GM12891 (cell line): ENCODE measurements around the gene TEAD1.

ENCODE experiments used
- DNase-seq: peaks from one replicate; pipeline ENCODE4 v3.0.0; 2011; ENCODE audit warnings: low spot score; ENCODE audit not compliant: insufficient read length
- FAIRE-seq: peaks from 2 replicates; lab custom pipeline; 2011; peaks lifted over from hg19 to GRCh38; lab: Jason Lieb, UNC
- PAX5 ChIP-seq: IDR thresholded peaks from 2 replicates; pipeline ENCODE4 v1.6.1; 2011; ENCODE audit warnings: low read length, moderate library complexity, mild to moderate bottlenecking; ENCODE audit not compliant: insufficient read depth, severe bottlenecking
- POLR2A ChIP-seq: IDR thresholded peaks from 2 replicates; pipeline ENCODE4 v1.6.1; 2011; ENCODE audit warnings: low read depth, low read length, control low read depth
- POLR2AphosphoS5 ChIP-seq: IDR thresholded peaks from 2 replicates; pipeline ENCODE4 v1.6.1; 2011; ENCODE audit warnings: low read depth, low read length, control low read depth
- POU2F2 ChIP-seq: IDR thresholded peaks from 2 replicates; pipeline ENCODE4 v1.6.1; 2011; ENCODE audit warnings: low read depth, mild to moderate bottlenecking, control low read depth, low read length, moderate library complexity
- SPI1 ChIP-seq: IDR thresholded peaks from 2 replicates; pipeline ENCODE4 v1.6.1; 2011; ENCODE audit warnings: low read depth, low read length, control low read depth
- TAF1 ChIP-seq: IDR thresholded peaks from 2 replicates; pipeline ENCODE4 v1.6.1; 2011; ENCODE audit warnings: low read depth, low read length, control low read depth

TEAD1 gene

DNA sequence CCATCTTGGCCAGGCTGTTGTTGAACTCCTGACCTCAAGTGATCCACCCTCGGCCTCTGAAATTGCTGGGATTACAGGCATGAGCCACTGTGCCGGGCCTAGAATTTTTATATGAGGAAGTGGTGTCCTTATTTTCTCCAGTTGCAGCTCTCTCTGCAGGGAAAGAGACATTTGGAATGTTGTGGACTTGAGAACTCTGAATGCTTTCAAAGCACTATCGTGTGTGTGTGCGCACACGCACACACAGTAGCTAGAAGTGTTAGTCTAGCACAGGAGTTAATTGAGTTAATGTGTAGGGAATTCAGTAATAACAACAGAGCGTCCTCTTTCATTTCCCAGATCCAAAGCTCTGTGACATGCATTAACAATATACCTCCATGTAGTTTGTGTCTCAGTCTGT is 170.9 kb downstream of the TEAD1 start:
- DNase-seq (no peak), FAIRE-seq (no peak)
- no peak for TF ChIP-seq TAF1
- no peak for TF ChIP-seq POLR2AphosphoS5
- no peak for TF ChIP-seq SPI1
- no peak for TF ChIP-seq POLR2A
- TF ChIP-seq POU2F2 = no peak
- TF ChIP-seq PAX5 = no peak

DNA sequence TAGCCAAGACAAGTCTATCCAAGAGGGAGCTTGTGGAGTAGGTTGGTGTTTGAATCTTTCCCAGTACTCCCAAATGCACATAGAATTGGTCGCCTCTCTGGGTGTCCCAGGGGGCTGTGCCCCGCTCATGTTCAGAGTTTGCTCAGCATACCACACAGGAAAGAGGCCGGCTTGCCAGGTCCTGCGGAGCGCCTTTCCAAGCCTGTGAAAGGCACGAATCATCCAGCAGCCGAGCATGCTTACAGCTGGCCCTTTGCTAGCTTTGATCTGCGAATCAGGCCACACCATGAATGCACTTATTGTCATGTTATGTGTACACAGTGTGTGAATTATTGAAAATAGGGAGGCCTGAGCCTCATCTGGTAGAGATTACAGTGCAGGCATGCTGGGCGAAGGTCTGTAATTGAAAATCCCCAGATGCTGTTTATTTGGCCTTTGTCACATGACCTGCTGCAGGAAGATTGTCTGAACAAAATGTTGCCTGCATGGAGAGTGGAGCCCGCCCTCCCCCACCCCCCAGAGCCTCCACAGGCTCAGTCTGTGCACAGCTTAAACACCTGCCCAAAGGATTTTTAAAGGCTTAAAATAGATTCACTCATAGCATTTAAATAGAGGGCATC is 171.6 kb downstream of the TEAD1 start:
- TF ChIP-seq PAX5 (no peak), SPI1 (no peak)
- DNase-seq (no peak), FAIRE-seq (no peak)

DNA sequence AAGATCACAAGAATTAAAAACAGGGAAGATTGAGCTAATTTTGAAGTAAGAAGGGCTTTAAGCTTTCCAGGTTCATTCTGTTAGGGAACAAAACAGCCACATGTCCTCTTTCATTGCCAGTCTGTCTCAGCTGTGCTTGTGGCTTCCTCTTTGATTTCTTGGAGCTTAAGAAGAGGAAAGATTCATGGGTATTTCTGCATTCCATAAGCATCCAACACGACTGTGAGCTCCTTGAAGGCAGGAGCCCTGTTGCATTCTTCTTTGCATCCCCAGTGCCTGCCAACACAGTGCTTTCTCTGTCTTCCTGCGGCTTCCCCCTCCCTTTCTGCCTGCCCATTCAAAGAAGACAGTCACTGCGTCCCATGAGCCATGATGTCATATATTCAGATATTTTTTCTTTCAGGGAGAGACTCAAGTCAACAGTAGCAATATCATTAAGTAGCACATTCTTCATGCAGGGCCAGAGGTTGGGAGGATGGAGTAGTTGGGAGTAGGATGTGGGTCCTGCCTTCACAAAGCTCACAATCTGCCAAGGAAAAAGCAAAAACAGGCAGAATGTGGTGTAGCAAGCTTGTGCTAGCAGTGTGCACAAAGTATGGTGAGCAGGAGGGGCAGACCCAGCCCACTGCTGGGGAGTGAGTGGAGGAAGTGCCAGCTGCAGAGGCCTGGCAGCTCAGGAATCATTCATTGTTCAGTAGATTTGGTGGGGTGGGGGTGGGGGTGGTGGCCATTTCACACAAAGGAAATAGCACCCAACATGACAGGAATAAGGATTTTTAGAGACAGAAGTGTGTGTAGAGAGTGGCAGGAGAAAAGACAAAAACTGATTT is 172.8 kb downstream of the TEAD1 start:
- TF ChIP-seq PAX5 (no peak), POLR2A (no peak), POLR2AphosphoS5 (no peak), TAF1 (no peak), POU2F2 (no peak), SPI1 (no peak)
- no peak for FAIRE-seq
- DNase-seq = no peak

DNA sequence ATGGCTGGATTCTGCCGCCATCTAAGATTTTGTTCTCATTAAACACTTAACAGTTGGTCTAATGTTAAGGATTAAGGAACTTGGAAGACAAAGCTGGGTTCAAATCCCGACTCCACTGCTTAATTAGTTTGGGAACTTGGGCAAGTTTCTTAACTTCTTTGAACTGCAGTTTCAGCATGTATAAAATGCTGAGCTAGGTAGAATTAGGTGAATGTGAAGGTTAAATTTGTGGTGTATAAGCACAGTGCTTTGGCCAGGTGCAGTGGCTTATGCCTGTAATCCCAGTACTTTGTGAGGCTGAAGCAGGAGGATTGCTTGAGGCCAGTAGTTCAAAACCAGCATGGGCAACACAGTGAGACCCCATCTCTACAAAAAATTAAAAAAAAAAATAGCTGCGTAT is 174.2 kb downstream of the TEAD1 start:
- DNase-seq (no peak), FAIRE-seq (no peak)
- TF ChIP-seq POLR2A = no peak
- no peak for TF ChIP-seq POLR2AphosphoS5
- no peak for TF ChIP-seq POU2F2
- TF ChIP-seq SPI1 = no peak
- TF ChIP-seq TAF1 = no peak
- TF ChIP-seq PAX5 = no peak

DNA sequence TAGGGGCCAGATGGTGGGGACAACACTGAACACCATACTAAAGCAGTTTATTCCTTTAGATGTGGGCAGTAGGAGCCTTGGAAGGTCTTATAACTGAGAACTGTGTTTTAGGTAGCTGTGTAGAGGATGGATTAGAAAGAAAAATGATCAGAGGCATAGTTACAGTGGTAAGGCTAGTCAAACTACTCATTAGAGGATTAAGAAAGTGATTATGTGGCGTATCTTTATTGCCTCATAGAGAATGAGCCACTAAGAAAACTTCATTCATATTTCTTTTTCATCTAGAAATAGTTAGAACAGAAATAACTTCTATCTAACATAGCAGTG is 179.1 kb downstream of the TEAD1 start:
- FAIRE-seq (no peak), DNase-seq (no peak)
- no peak for TF ChIP-seq TAF1
- no peak for TF ChIP-seq POLR2A
- no peak for TF ChIP-seq POLR2AphosphoS5
- no peak for TF ChIP-seq POU2F2
- TF ChIP-seq PAX5 = no peak
- TF ChIP-seq SPI1 = no peak

DNA sequence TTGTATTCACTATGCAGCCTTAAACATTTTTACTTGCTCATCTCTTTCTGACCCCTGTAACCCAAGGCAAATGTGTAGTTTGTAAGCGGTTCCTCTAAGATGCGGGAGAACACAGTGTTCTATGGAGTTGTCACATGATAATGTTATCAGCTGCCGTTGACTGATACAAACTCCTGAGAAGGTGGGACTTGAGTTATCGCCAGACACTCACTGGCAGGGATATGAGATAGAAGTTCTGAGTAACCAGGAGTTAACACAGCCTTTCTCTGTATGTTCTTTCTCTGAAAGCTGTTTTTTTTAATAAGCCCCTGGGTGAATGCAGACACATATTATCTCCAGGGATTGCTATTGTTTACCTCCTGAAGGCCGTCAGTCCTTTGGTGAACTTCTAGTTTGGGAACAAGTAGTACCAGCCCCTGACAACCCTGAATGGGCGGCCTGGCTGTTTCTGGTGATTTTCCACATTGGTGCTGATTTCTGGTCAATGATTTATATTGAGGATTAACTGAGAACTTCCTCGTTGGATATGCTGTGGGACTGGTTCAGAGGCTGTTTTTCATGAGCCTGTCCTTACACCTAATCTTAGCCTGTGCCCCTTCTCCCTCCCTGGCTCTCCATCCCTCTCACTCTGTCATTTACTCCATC is 179.6 kb downstream of the TEAD1 start:
- FAIRE-seq (no peak), DNase-seq (no peak)
- TF ChIP-seq POU2F2 (no peak), POLR2A (no peak), PAX5 (no peak), TAF1 (no peak), SPI1 (no peak), POLR2AphosphoS5 (no peak)

DNA sequence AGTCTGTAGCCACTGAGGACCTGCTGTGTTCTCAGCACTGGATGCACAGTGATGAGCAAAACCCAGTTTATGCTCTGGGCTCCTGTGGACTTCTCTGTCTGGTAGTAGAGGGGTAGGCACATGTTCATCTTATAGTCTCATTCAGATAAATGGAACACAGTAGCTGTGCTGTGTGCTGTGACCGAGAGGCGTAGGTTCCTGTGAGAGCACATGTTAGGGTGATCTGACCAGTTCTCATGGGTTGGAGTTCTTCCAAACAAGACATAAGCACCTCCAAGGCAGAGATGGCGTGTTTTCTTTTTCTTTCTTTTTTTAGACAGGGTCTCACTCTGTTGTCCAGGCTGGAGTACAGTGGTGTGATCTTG is 180.1 kb downstream of the TEAD1 start:
- TF ChIP-seq POLR2A (no peak), POU2F2 (no peak), SPI1 (no peak), POLR2AphosphoS5 (no peak), PAX5 (no peak), TAF1 (no peak)
- DNase-seq (no peak), FAIRE-seq (no peak)

DNA sequence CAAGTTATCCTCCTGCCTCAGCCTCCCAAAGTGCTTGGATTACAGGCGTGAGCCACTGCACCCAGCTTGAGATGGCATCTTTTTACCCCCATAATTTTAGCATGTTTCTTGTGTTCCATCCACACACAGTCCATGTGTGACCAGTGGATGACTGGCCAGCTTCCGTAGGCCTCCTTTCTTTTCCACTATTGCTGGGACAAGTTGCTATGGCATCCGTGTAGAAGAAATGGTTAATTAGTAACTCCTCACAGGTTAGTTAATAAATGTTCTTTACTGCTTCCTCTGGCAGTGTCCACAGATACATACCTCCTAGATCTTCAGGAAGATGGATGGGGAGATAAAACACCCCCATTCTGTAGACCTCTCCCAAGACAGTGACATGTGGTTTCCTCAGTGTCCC is 180.6 kb downstream of the TEAD1 start:
- DNase-seq (no peak), FAIRE-seq (no peak)
- TF ChIP-seq POLR2AphosphoS5 (no peak), TAF1 (no peak), POLR2A (no peak), SPI1 (no peak), POU2F2 (no peak), PAX5 (no peak)

DNA sequence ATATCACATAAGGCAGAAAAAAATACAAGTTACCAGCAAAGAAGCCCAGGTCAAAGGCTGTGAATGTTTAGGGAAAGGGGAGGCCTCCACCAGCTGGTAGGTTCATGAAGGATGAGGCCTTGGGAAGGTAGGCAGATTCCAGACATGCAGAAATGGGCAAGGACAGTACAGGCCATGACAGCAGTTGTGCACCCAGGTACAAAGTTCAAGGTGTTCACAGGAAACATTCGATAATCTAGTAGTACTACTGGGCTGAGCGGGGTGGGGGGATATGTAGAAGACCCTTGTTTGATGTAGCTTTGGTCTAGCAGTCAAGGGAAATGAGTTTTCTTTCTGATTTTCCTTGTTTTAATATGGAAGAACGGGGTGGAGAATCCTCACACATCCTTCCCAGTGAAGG is 182.1 kb downstream of the TEAD1 start:
- FAIRE-seq (no peak), DNase-seq (no peak)
- TF ChIP-seq POU2F2 (no peak), SPI1 (no peak)

DNA sequence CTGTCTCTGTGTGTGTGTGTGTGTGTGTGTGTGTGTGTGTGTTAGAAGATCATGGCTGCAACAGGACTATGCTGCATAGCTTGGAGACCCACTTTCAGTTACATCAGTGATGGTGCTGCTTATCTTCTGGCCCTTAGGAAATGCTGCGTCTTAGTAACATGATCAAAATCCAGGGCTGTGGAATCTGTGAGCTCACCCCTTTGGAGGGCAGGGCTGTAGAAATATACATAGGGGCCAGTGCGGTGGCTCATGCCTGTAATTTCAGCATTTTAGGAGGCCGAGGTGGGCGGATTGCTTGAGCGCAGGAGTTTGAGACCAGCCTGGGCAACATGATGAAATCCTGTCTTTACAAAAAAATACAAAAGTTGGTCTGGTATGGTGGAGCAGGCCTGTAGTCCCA is 183.4 kb downstream of the TEAD1 start:
- DNase-seq = no peak
- FAIRE-seq = no peak
- no peak for TF ChIP-seq POLR2A
- no peak for TF ChIP-seq TAF1
- TF ChIP-seq POLR2AphosphoS5 = no peak
- no peak for TF ChIP-seq SPI1
- TF ChIP-seq POU2F2 = no peak
